PC-9 (cell line): ENCODE results near the gene SULT1C4. TPM values are rescaled to one million over a fixed set of nuclear protein-coding genes. Genes with fewer than 3 reads are reported as not detected.

Source experiments
- BruUV-seq: library from RNA; stranded (reverse); fragments of 400-500 nt; replicated peaks from 2 replicates; lab custom pipeline; 2021; lab: Mats Ljungman, UMichigan
- CTCF ChIA-PET: fragments of 300-600 bp; sonication (Branson Sonifier 250); formaldehyde crosslinking; loops from one replicate; lab custom pipeline; 2022; ENCODE audit warnings: antibody characterized with exemption; lab: Charles Lee
- POLR2A ChIA-PET: fragments of 300-600 bp; sonication (Branson Sonifier 250); formaldehyde crosslinking; loops from one replicate; lab custom pipeline; 2022; ENCODE audit warnings: antibody characterized with exemption; ENCODE audit not compliant: unreplicated experiment; lab: Charles Lee
- DNase-seq, 2 experiments: peaks; one replicate each; pipeline versions ENCODE4 v3.0.0 to v3.0.0-alpha.2; 2015 to 2022; ENCODE audit warnings: mixed read lengths in 1 of 2
- H2AFZ ChIP-seq: fragments of 200-600 bp; sonication (generic); 2 replicates; pipeline ENCODE4 v1.8.1; 2017; ENCODE audit warnings: antibody characterized with exemption
- H3F3A ChIP-seq: fragments of 200-600 bp; sonication (generic); 2 replicates; pipeline ENCODE4 v1.8.1; 2017; ENCODE audit warnings: antibody characterized with exemption, mild to moderate bottlenecking, low read depth; ENCODE audit not compliant: insufficient read depth
- H3K27ac ChIP-seq: fragments of 200-600 bp; sonication (generic); 2 replicates; pipeline ENCODE4 v1.6.1; 2016; ENCODE audit warnings: mixed run types
- H3K27me3 ChIP-seq: fragments of 200-600 bp; sonication (generic); 2 replicates; pipeline ENCODE4 v1.6.1; 2016; ENCODE audit warnings: low read depth, mixed run types; ENCODE audit not compliant: insufficient read depth
- H3K36me3 ChIP-seq: fragments of 200-600 bp; sonication (generic); 2 replicates; pipeline ENCODE4 v1.6.1; 2016; ENCODE audit warnings: low read depth, mixed run types
- H3K4me1 ChIP-seq: fragments of 200-600 bp; sonication (generic); replicated peaks from 2 replicates; pipeline ENCODE4 v1.6.1; 2016; ENCODE audit warnings: mixed run types; ENCODE audit not compliant: insufficient read depth
- H3K4me2 ChIP-seq: fragments of 200-600 bp; sonication (generic); 2 replicates; pipeline ENCODE4 v1.6.1; 2017; ENCODE audit warnings: mixed run types
- H3K4me3 ChIP-seq: fragments of 200-600 bp; sonication (generic); 2 replicates; pipeline ENCODE4 v1.6.1; 2016; ENCODE audit warnings: mixed run types
- H3K79me2 ChIP-seq: fragments of 200-600 bp; sonication (generic); 2 replicates; pipeline ENCODE4 v1.6.1; 2017; ENCODE audit warnings: low read depth, mixed run types
- H3K9me2 ChIP-seq: fragments of 200-600 bp; sonication (generic); 2 replicates; pipeline ENCODE4 v1.8.1; 2017; ENCODE audit warnings: mild to moderate bottlenecking; ENCODE audit not compliant: insufficient read depth
- H3K9me3 ChIP-seq: fragments of 200-600 bp; sonication (generic); 2 replicates; pipeline ENCODE4 v1.8.1; 2016; ENCODE audit warnings: low read depth; ENCODE audit not compliant: insufficient read depth
- H4K20me1 ChIP-seq: fragments of 200-600 bp; sonication (generic); 2 replicates; pipeline ENCODE4 v1.8.1; 2017; ENCODE audit not compliant: insufficient read depth
- EZH2 ChIP-seq: fragments of 200-600 bp; sonication (generic); IDR thresholded peaks from 2 replicates; pipeline ENCODE4 v1.8.0; 2017; ENCODE audit warnings: antibody characterized with exemption, low read depth
- intact Hi-C: fragments of 100-400 bp; cut with micrococcal nuclease; formaldehyde crosslinking; loops from one replicate; pipeline ENCODE4 v1.10.0; 2022; ENCODE audit not compliant: unreplicated experiment
- total RNA-seq: library from RNA; stranded (reverse); gene quantifications from 2 replicates; pipeline ENCODE4 v1.2.3, GENCODE V29; 2021
- TF ChIP-seq, protein P1 (sequence below): fragments of 200-600 bp; sonication (generic); conservative IDR thresholded peaks from 2 replicates; pipeline ENCODE4 v1.6.1; 2017; ENCODE audit warnings: mixed run types, antibody characterized with exemption, mild to moderate bottlenecking, moderate library complexity

The SULT1C4 gene
- total RNA-seq, 1 experiment from 2014 or later, result not detected

DNA sequence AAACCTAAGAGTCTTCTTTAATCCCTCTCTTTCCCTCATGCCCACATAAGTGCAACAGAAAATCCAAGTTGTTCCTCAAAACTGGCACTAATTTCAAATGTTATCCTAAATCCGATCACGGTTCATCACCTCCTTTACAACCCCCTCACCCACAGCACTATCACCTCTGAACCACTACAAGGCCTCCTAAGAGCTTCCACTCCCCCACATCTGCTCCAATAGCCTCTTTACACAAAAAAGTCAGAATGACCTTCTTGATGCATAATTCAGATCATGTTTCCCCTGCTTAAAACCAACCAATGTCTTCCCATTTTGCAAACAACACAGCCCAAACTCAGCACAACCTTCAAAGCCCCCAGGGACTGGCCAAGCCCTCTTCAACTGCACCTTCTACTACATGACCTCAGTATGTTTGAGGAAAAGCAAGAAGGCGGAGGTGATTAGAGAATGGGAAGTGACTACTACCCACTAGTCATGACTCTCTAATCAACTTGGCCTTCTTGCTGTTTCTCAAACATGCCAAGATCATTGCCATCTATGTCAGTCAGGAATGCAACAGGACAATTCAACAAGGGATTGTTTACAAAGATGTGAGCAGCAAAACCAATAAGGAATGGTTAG, 36.6 kb downstream of the SULT1C4 start:
- H3K79me2 ChIP-seq, result no peaks in the 10 kb centered on the region
- TF ChIP-seq, protein P1, sequence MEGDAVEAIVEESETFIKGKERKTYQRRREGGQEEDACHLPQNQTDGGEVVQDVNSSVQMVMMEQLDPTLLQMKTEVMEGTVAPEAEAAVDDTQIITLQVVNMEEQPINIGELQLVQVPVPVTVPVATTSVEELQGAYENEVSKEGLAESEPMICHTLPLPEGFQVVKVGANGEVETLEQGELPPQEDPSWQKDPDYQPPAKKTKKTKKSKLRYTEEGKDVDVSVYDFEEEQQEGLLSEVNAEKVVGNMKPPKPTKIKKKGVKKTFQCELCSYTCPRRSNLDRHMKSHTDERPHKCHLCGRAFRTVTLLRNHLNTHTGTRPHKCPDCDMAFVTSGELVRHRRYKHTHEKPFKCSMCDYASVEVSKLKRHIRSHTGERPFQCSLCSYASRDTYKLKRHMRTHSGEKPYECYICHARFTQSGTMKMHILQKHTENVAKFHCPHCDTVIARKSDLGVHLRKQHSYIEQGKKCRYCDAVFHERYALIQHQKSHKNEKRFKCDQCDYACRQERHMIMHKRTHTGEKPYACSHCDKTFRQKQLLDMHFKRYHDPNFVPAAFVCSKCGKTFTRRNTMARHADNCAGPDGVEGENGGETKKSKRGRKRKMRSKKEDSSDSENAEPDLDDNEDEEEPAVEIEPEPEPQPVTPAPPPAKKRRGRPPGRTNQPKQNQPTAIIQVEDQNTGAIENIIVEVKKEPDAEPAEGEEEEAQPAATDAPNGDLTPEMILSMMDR, result no peak
- no peak for TF ChIP-seq EZH2
- H3K9me3 ChIP-seq, result no peaks in the 10 kb centered on the region
- BruUV-seq, result no TSS peak
- H3K27me3 ChIP-seq, result no peaks in the 10 kb centered on the region
- intact Hi-C loops, result no loop called here
- H3K27ac ChIP-seq, result no peak overlapping the region
- H3K36me3 ChIP-seq, result no peaks in the 10 kb centered on the region
- H3F3A ChIP-seq, result peaks cover 12% of the 10 kb centered on the region; the same call in 1 of the 2 replicates
- H3K4me1 ChIP-seq, result peaks cover 13% of the 10 kb centered on the region
- H4K20me1 ChIP-seq, result no peaks in the 10 kb centered on the region
- H2AFZ ChIP-seq, result no peak overlapping the region
- DNase-seq, result no peak
- ChIA-PET CTCF (no interaction called here), POLR2A (no interaction called here)
- no peak overlapping the region for H3K4me2 ChIP-seq
- no peak overlapping the region for H3K4me3 ChIP-seq
- H3K9me2 ChIP-seq, result no peaks in the 10 kb centered on the region

DNA sequence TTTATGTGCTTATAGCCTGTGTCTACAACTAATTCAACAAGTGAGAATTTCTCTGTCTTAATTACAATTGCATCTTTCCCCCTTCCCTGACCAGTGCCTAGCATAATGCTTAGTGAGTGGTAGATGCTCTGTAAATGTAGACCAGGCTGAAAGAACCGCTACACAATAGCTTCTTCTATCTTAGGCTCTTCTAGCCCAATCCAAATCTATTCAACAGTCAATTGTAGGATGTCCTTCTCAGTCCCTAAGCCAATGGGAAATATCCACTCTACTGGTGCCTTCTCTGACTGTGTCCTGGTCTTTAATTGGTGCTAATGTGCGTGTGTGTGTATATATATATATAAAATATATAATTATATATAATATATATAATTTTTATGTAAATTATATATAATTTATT, 37.2 kb downstream of the SULT1C4 start:
- ChIA-PET POLR2A (no interaction called here), CTCF (no interaction called here)
- DNase-seq, result no peak
- Histone ChIP-seq H2AFZ (no peak overlapping the region), H3K4me3 (no peak overlapping the region), H4K20me1 (no peaks in the 10 kb centered on the region), H3K9me3 (no peaks in the 10 kb centered on the region), H3K27ac (no peak overlapping the region), H3K4me2 (no peak overlapping the region), H3K9me2 (no peaks in the 10 kb centered on the region), H3K36me3 (no peaks in the 10 kb centered on the region), H3F3A (peaks cover 12% of the 10 kb centered on the region; the same call in 1 of the 2 replicates), H3K27me3 (no peaks in the 10 kb centered on the region), H3K79me2 (no peaks in the 10 kb centered on the region), H3K4me1 (peaks cover 13% of the 10 kb centered on the region)
- TF ChIP-seq, protein P1, result no peak
- TF ChIP-seq EZH2, result no peak
- intact Hi-C loops, result no loop called here
- BruUV-seq, result no TSS peak

DNA sequence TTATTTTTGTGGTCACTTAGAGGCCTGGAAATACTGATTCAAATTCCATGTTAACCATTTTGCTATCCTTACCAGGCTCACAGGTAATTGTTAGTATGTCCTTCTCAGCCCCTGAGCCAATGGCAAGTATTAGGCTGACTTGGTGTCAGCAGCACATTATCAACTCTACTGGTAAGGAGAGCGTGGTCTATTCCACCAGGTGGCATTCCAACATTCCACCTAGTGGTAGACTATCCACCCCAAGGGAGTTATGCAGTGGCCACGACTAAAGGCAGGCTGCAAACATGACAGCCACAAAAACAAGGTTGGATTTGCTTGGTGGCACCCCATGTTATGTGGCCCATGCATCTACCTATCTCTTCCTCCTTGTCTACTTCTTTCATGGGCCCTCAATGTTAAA, 39.5 kb downstream of the SULT1C4 start:
- ChIA-PET CTCF (no interaction called here), POLR2A (no interaction called here)
- Histone ChIP-seq H3K9me3 (no peaks in the 10 kb centered on the region), H2AFZ (no peak overlapping the region), H3K79me2 (no peaks in the 10 kb centered on the region), H3K36me3 (no peaks in the 10 kb centered on the region), H3K4me3 (no peak overlapping the region), H4K20me1 (no peaks in the 10 kb centered on the region), H3K4me2 (no peak overlapping the region), H3K27ac (no peak overlapping the region), H3K4me1 (peaks cover 13% of the 10 kb centered on the region), H3K27me3 (no peaks in the 10 kb centered on the region), H3F3A (peaks cover 11% of the 10 kb centered on the region; the same call in 1 of the 2 replicates), H3K9me2 (no peaks in the 10 kb centered on the region)
- intact Hi-C loops, result no loop called here
- TF ChIP-seq, protein P1, result no peak
- no peak for TF ChIP-seq EZH2
- no TSS peak for BruUV-seq
- no peak for DNase-seq
